ENCODE measurements around the gene ZNF334.

GRCh38 chr20:46482864-46483263 lies 30.5 kb downstream of the ZNF334 start:
- no peak for TF ChIP-seq CTCF (IDR thresholded peaks at IDR 0.05)
- no peak for TF ChIP-seq POLR2A (IDR thresholded peaks at IDR 0.05)
